Measurements from ENCODE around the gene PSME1. TPM values are rescaled to one million over a fixed set of nuclear protein-coding genes. Genes with fewer than 3 reads are reported as not detected.
A peak's percentile ranks its signal among the peaks of the same experiment; 100 is the strongest.

PSME1 gene
- total and polyA plus RNA-seq, 2 of the 13 experiments (the other 11 are each of a cell fraction or from before 2014, with no cell fraction given): 159 to 608 TPM

- TF ChIP-seq ZNF362 (CRISPR knock-in tag; IDR thresholded peaks at IDR 0.05; ENCODE audit: borderline replicate concordance) (no peak), CREBL2 (CRISPR knock-in tag; IDR thresholded peaks at IDR 0.05; ENCODE audit: borderline replicate concordance) (no peak), MAFK (conservative IDR thresholded peaks at IDR 0.05 in 1 of 2, IDR thresholded peaks at IDR 0.05 in 1 of 2; ENCODE audit: low read length in 2 of 2) (no peak), TEAD2 (CRISPR knock-in tag; IDR thresholded peaks at IDR 0.05) (no peak), PRDM4 (CRISPR knock-in tag; IDR thresholded peaks at IDR 0.05; ENCODE audit: borderline replicate concordance) (no peak), ZNF563 (CRISPR knock-in tag; IDR thresholded peaks at IDR 0.05) (no peak), ZBTB25 (CRISPR knock-in tag; IDR thresholded peaks at IDR 0.05) (0 out of 2 replicates have a peak, but pooled peaks have one; percentile 20), ZNF281 (CRISPR knock-in tag; IDR thresholded peaks at IDR 0.05; ENCODE audit: borderline replicate concordance) (no peak), CHD4 (IDR thresholded peaks at IDR 0.05; ENCODE audit: borderline replicate concordance, low read length) (no peak), ZNF567 (CRISPR knock-in tag; IDR thresholded peaks at IDR 0.05; ENCODE audit: borderline replicate concordance) (0 out of 2 replicates have a peak, but pooled peaks have one; percentile 2), THAP8 (CRISPR knock-in tag; IDR thresholded peaks at IDR 0.05; ENCODE audit: borderline replicate concordance) (no peak), HES4 (CRISPR knock-in tag; IDR thresholded peaks at IDR 0.05; ENCODE audit: borderline replicate concordance) (no peak), CHCHD3 (CRISPR knock-in tag; IDR thresholded peaks at IDR 0.05) (no peak), ZNF138 (CRISPR knock-in tag; IDR thresholded peaks at IDR 0.05; ENCODE audit: low read depth) (no peak), RAD51 (IDR thresholded peaks at IDR 0.05; ENCODE audit: borderline replicate concordance) (no peak), IRF1 (CRISPR knock-in tag; IDR thresholded peaks at IDR 0.05; ENCODE audit: low read depth) (no peak), ISX (CRISPR knock-in tag; conservative IDR thresholded peaks at IDR 0.05) (no peak), ZNF264 (CRISPR knock-in tag; IDR thresholded peaks at IDR 0.05) (no peak)
These were observed 912 bp downstream of the PSME1 start (continued) for GRCh38 chr14:24136684-24137528.

Data from HepG2 (cell line).